K562 (cell line): ENCODE measurements around the gene NCOA4. TPM values are rescaled to one million over a fixed set of nuclear protein-coding genes. Genes with fewer than 3 reads are reported as not detected.

ENCODE experiments used
- ARID3B ChIP-seq: fragments of 250-450 bp; sonication (Bioruptor Pico); IDR thresholded peaks from 2 replicates; pipeline ENCODE4 v1.4.0; 2020; ENCODE audit warnings: borderline replicate concordance
- COPS2 ChIP-seq: fragments of 450-650 bp; conservative IDR thresholded peaks from 2 replicates; pipeline ENCODE4 v1.6.1; 2016; ENCODE audit warnings: mild to moderate bottlenecking, moderate library complexity
- CTCFL ChIP-seq: IDR thresholded peaks from 2 replicates; pipeline ENCODE4 v1.6.1; 2011; ENCODE audit warnings: borderline replicate concordance, low read depth, mild to moderate bottlenecking, moderate library complexity, low read length; ENCODE audit not compliant: insufficient read depth, poor library complexity, severe bottlenecking
- EGR1 ChIP-seq: fragments of 450-650 bp; conservative IDR thresholded peaks from 2 replicates; pipeline ENCODE4 v1.6.1; 2017; ENCODE audit warnings: mild to moderate bottlenecking
- EZH2 ChIP-seq: IDR thresholded peaks from 2 replicates; pipeline ENCODE4 v1.6.1; 2012; ENCODE audit warnings: low read depth, mild to moderate bottlenecking, inconsistent platforms, low read length, borderline replicate concordance
- FIP1L1 ChIP-seq: fragments of 200-400 bp; formaldehyde crosslinking; IDR thresholded peaks from 2 replicates; pipeline ENCODE4 v1.6.1; 2018; ENCODE audit warnings: mild to moderate bottlenecking, low read depth, low read length; ENCODE audit not compliant: poor library complexity, severe bottlenecking
- GATAD2A ChIP-seq: fragments of 450-650 bp; IDR thresholded peaks from 2 replicates; pipeline ENCODE4 v1.6.1; 2017
- GATAD2B ChIP-seq: fragments of 450-650 bp; IDR thresholded peaks from 2 replicates; pipeline ENCODE4 v1.6.1; 2017; ENCODE audit warnings: mild to moderate bottlenecking, borderline replicate concordance
- HCFC1 ChIP-seq: IDR thresholded peaks from 2 replicates; pipeline ENCODE4 v1.6.1; 2012; ENCODE audit warnings: low read depth, low read length, improper control_type of control experiment
- JUNB ChIP-seq: fragments of 450-650 bp; formaldehyde crosslinking; conservative IDR thresholded peaks from 2 replicates; pipeline ENCODE4 v1.4.0; 2020; ENCODE audit warnings: mild to moderate bottlenecking
- MXI1 ChIP-seq: IDR thresholded peaks from 2 replicates; pipeline ENCODE4 v1.6.1; 2011; ENCODE audit warnings: low read depth, mild to moderate bottlenecking, improper control_type of control experiment, low read length
- PHF8 ChIP-seq: fragments of 200-600 bp; sonication (generic); IDR thresholded peaks from 2 replicates; pipeline ENCODE4 v1.6.1; 2012; ENCODE audit warnings: mixed run types, mild to moderate bottlenecking, inconsistent platforms, low read length, moderate library complexity, borderline replicate concordance
- PHTF2 ChIP-seq: fragments of 250-450 bp; sonication (Bioruptor Pico); IDR thresholded peaks from 2 replicates; pipeline ENCODE4 v1.5.0; 2021; ENCODE audit warnings: mild to moderate bottlenecking
- RBFOX2 ChIP-seq: fragments of 200-400 bp; formaldehyde crosslinking; IDR thresholded peaks from 2 replicates; pipeline ENCODE4 v1.6.1; 2017; ENCODE audit warnings: low read depth, mild to moderate bottlenecking, low read length, moderate library complexity
- RUNX1 ChIP-seq: sonication (generic); IDR thresholded peaks from 2 replicates; pipeline ENCODE4 v1.6.1; 2016; ENCODE audit warnings: antibody characterized with exemption, low read depth
- TFE3 ChIP-seq: fragments of 450-650 bp; formaldehyde crosslinking; IDR thresholded peaks from 2 replicates; pipeline ENCODE4 v1.4.0; 2020; ENCODE audit warnings: mild to moderate bottlenecking, mixed read lengths
- UBTF ChIP-seq, 2 experiments: IDR thresholded peaks; 2 replicates each; pipeline ENCODE4 v1.6.1; 2012; ENCODE audit warnings: improper control_type of control experiment in 2 of 2, low read depth in 2 of 2, low read length in 2 of 2, borderline replicate concordance in 1 of 2
- ZNF134 ChIP-seq: fragments of 250-450 bp; sonication (Bioruptor Pico); conservative IDR thresholded peaks from 2 replicates; pipeline ENCODE4 v1.4.0; 2020
- ZNF143 ChIP-seq: sonication (generic); formaldehyde crosslinking; IDR thresholded peaks from 2 replicates; pipeline ENCODE4 v1.9.0; 2022; ENCODE audit warnings: mild to moderate bottlenecking, missing genetic modification reagents
- ZNF408 ChIP-seq: fragments of 250-450 bp; sonication (Bioruptor Pico); IDR thresholded peaks from 2 replicates; pipeline ENCODE4 v1.4.0; 2020; ENCODE audit warnings: low read depth, mild to moderate bottlenecking, moderate library complexity
- ZNF584 ChIP-seq: fragments of 200-800 bp; sonication (Bioruptor generic); IDR thresholded peaks from 2 replicates; pipeline ENCODE4 v1.6.1; 2016; ENCODE audit warnings: low read depth, mild to moderate bottlenecking, missing genetic modification characterization, missing compliant biosample characterization
- polyA plus RNA-seq, 8 experiments: library from polyadenylated mRNA; depleted of rRNA in 4 of 8; stranded (reverse) in 5 of 8; unstranded in 3 of 8; fragments of >200 nt; fragmentation: Nextera tagmentation in 2 of 8; fragmentation: Illumina TruSeq in 1 of 8; extraction: Ambion mirVana in 2 of 8; extraction: Trizol in 1 of 8; gene quantifications; 2 replicates each; pipeline versions ENCODE4 v1.2.1 to v1.2.3, GENCODE V29; 2011 to 2014; ENCODE audit warnings: inconsistent platforms in 1 of 8, missing spikeins in 1 of 8
- total RNA-seq, 7 experiments: library from RNA; depleted of rRNA in 6 of 7; stranded (reverse); fragments of >200 nt in 6 of 7; fragmentation: Illumina TruSeq in 2 of 7; extraction: Trizol in 2 of 7; gene quantifications; 2 replicates each; pipeline versions ENCODE4 v1.2.1 to v1.2.3, GENCODE V29; 2011 to 2021; ENCODE audit warnings: low replicate concordance in 1 of 7

NCOA4 gene
- total and polyA plus RNA-seq, 9 of the 15 experiments (the other 6 are each of a cell fraction or from before 2014, with no cell fraction given) = 89.8 to 283 (median 181) TPM

- TF ChIP-seq UBTF (IDR thresholded peaks at IDR 0.05; ENCODE audit: borderline replicate concordance in 1 of 2, low read depth in 2 of 2, low read length in 2 of 2) = no peak
- no peak for TF ChIP-seq MXI1
- TF ChIP-seq HCFC1 = no peak
- TF ChIP-seq GATAD2B = peak; percentile 23; the same call in 1 of the 2 replicates
- no peak for TF ChIP-seq PHF8
- TF ChIP-seq RBFOX2 = no peak
- no peak for TF ChIP-seq RUNX1
- no peak for TF ChIP-seq ZNF134
- TF ChIP-seq ZNF143 (CRISPR knock-in tag) = no peak
- no peak for TF ChIP-seq GATAD2A
- no peak for TF ChIP-seq ZNF584
- no peak for TF ChIP-seq TFE3 (CRISPR knock-in tag)
- no peak for TF ChIP-seq CTCFL
- TF ChIP-seq PHTF2 (CRISPR knock-in tag) = no peak
- TF ChIP-seq EZH2 = no peak
- TF ChIP-seq JUNB (CRISPR knock-in tag) = no peak
- TF ChIP-seq ARID3B (CRISPR knock-in tag) = no peak
- no peak for TF ChIP-seq COPS2
- TF ChIP-seq FIP1L1 = no peak
- no peak for TF ChIP-seq ZNF408 (CRISPR knock-in tag)
- TF ChIP-seq EGR1 = no peak
Measured at GRCh38 chr10:46031648-46032532, 1.5 kb upstream of the NCOA4 start (continued).
